ENCODE measurements around the gene SLC24A3. TPM values are rescaled to one million over a fixed set of nuclear protein-coding genes. Genes with fewer than 3 reads are reported as not detected.

SLC24A3 gene
- total RNA-seq, 1 donor from 2014 or later, result 13.5 TPM

DNA sequence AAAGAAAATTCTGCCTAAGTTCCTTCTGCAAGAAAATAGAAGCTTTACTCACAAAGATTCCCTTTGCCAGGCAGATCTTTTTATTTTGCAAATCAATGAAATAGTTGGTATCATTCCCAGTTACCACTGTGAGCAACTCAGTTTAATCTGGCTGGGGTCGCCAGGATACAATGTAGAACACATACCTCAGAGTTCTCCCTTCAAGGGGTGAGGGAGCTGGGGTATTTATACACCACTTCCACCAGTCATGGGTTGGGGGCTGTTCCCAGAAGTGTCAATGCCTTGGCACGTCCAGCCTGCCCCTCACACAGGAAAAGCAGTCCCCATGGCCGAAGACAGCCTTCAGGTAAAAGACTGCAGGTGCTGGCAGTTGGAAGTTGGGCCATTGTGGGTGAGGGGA is 86.2 kb downstream of the SLC24A3 start:
- FAIRE-seq, result no peak
- no peak for DNase-seq (ENCODE audit: low spot score in 2 of 2)

DNA sequence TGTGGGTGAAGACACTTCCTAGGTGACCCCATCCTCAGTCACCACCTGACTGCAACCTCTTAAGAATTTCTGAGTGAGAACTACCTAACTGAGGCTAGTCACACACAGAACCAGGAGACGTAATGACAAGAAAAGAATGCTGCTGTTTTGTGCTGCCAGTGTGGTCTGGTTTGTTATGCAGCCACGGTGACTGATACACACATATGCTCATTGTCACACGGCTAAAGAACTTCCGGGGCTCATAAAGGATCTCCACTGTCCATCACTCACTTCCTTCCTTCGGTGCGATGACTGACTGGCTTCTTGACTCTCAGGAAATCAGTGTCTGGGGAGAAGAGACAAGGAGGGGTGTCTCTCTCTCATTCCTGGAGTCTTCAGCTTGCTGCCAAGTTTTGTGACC is 88.0 kb downstream of the SLC24A3 start:
- DNase-seq (ENCODE audit: low spot score in 2 of 2) (no peak), FAIRE-seq (no peak)

DNA sequence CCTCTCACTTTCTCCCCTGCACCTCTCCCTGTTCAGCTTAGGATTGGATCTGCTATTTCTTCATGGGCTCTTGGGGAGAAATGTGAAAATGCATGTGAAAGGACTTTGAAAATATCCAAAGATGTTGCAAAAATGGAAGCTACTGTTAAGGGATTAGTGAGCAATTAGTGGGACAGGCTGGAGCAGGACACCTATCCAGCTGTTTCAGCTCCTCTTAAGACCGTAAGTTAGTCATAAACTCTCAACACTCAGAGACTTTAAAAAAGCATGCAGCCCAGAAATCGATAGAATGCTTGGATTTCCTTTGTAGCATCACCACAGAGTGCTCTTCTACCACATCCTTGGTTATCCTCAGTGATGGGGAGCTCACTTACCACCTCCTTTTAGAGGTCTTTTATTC is 88.7 kb downstream of the SLC24A3 start:
- no peak for DNase-seq (ENCODE audit: low spot score in 2 of 2)
- no peak for FAIRE-seq

DNA sequence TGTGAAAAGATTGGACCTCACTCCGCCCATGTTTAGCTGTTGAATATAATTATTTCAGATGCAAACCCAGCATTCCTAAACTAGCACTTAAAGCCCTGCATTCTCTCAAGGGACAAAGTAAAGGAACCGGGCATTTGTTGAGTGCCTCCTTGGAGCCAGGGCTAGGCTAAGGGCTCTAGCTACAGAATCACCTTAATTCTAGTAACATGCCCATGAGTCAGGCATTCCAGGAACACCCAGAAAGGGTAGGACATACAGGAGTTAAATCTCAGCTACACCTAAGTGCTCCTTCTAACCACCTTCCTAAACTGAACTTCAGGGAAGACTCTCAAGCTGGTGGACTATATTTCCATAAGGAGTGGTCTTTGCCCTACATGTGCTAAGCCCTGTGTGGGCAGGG is 89.4 kb downstream of the SLC24A3 start:
- no peak for FAIRE-seq

DNA sequence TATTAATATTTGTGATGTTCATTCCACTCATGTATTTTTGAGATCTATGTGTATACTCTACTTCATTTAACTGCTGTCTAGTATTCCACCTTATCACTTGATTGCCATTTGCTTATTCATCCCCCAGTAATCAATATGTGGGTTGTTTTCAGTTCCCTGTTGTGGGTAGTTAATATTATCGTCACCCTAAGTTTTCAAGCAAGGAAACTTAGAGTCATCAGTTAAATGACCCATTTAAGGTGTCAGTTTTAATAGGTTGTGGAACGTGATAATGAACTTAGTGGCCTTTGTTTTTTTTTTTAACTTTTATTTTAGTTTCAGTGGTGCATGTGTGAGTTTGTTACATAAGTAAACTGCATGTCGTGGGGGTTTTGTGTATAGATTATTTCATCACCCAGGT is 90.3 kb downstream of the SLC24A3 start:
- DNase-seq (ENCODE audit: low spot score in 2 of 2) (no peak), FAIRE-seq (no peak)

More for the DNA sequence above, 89.4 kb downstream of the SLC24A3 start:
- DNase-seq (ENCODE audit: low spot score in 2 of 2), result no peak

DNA sequence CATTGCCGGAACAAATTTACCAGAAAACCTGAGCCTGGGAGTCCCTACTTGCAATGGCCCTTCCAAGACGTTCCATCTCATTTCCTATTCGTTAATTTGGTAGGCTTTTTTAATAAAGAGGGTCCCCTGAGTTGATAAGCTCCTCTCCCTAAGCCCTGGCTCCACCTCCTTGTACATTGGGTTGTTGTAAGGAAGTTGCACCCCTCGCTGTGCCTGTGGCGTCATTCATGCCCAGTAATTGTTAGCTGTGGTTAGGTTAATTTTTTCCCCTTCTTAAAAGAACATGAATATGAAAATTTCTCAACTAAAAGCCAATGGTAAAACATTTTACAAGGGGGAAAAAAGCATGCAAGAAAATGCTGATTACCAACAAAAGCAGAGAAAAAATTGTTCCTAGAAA is 91.9 kb downstream of the SLC24A3 start:
- FAIRE-seq (no peak), DNase-seq (ENCODE audit: low spot score in 2 of 2) (no peak)

DNA sequence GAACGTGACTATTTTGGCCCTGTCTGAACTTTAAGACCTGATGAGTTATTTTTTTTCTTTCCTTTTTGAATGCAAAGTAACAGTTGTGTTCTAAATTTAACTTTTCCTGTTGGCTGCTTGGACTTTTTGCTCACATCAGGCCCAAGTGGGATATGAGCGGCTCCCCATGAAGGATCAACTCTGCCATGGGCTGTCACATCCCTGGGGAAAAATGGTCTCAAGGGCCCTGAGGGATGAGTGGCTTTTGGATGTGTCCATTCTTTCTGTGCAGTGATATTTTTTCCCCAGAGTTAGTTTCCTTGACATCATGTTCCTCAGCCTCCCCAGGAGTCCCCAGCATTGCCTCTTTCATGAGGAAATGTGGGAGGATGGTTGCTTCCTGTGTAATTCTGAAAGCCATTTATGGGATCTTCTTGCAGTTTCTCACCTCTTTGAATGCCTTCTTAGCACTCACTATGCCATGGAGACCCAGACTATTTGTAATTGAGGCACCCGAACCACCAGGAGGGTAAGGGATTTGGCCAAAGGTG is 92.5 kb downstream of the SLC24A3 start:
- DNase-seq (ENCODE audit: low spot score in 2 of 2) (no peak), FAIRE-seq (no peak)

DNA sequence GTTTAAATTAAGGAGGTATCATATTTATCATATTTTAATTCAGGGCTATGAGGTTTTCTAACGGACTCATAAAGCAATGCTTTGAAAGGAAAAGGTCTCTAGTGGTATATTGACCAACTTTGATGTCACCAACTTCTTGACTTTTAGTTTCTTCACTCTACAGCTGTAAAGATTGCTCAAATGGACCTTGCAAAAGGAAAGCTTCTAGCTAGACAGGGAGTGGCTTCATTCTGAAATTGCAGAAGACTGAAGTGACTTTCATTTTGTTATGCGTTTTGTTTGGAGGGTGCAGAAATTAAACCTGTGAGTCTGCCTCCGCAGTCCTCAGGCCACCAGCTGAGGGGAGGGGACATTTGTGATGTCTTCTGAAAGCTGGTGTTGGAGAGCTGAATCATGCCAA is 95.7 kb downstream of the SLC24A3 start:
- DNase-seq (ENCODE audit: low spot score in 2 of 2), result no peak
- FAIRE-seq, result no peak

DNA sequence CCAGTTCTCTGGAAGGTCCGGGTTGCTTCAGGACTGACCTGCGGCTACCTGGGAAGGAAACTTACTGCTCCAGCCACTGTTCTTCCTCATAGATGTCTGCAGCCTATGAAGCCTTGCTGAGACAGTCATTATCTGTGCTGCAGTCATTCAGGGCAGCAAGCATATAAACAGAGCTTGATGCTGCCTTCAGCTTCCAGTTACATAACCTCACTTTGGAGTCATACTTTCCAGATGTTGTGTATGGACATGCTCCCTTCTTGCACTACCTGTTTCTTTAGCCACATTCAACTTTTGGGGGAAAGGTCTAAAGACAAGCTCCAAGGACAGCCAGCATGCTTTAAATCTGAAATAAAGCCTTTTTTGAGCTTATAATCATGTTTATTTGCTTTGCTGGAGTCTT is 98.1 kb downstream of the SLC24A3 start:
- FAIRE-seq (no peak), DNase-seq (ENCODE audit: low spot score in 2 of 2) (no peak)

DNA sequence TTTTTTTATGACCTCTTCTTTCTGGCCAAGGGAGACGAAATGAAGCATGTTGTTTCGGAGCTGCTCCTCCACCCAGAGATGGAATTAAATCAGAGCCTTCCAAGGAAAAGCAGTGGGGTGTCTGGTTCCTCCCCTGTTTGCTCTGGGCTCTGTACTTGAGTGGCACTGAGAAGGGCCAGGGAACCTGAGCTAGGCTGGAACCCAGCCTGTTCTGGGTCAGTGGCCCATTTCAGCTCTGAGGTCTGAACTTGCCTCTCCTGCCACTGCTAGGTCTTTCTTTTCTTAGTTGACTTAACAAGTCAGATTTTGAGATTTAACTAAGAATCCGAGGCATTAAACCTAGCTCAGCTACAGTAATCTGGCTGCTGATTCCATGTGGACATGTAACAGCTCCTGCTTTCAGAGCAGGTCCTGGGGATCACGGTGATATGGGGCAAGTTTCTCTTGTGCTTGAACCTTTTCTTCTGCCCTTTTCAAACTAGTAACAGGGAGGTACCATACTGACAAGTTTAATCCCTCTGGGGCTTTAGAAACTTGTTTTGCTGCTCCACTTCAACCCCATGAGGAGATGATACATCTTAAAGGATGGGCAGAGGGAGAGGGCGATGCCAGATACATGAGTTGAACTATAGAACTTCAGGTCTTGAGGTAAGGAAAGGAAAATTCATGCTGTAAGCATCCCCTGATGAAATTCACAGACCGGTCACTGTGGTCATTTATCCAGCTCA is 101.1 kb downstream of the SLC24A3 start:
- DNase-seq (ENCODE audit: low spot score in 2 of 2) (no peak), FAIRE-seq (no peak)

DNA sequence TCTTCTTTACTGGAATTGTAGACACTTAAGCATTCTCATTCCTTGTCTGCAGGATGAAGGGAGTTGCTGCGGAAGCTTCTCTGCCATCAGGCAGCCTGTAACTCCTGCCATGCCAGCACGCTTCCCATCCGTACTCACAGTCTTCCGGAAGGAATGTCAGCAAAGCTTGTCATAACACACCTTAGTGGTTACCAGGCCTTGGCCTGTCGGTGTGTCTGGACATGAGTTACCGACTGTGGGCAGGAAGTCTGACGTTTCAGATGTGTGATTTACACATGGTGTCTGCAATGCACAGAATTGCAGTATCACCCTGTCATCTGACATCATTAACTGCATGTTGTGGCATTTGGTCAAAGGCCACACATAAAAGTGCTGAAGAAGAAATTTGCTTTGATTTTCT is 102.2 kb downstream of the SLC24A3 start:
- no peak for FAIRE-seq
- no peak for DNase-seq (ENCODE audit: low spot score in 2 of 2)

DNA sequence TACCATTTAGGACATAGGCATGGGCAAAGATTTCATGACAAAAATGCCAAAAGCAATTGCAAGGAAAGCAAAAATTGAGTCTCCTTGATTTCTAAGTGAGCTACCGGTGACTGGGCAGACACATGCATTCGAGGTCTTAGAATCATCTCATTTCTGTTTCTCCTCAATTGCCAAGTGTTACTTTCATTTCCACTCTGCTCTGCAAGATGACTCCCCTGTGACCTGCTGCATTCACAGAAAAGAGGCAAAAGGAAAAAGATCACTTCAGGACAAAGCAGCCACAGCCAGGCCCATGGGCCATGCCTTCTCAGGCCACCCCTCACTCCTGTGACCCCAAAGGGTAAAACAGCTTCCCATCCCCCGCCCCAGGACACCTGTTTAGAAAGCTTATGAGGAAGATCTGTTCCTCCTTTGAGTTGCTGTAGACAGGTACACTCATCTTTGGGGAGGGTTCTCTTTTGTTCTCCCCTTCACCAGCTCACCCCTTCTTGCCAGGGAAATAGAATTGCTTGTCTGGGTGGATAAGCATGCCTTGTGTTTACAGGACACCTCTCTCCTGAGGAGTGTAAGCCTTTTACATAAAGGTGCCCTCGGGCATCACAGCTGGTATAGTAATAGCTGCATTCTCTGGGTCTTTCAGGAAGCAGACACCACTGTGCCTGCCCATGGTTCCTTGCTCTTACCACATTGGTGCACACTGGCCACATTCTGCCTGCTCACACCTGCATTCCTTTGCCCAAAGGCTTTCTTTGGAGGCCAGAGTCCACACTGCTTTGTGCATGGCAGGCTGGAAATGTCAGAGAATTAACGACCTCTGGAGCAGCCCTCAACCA is 105.0 kb downstream of the SLC24A3 start:
- FAIRE-seq (no peak), DNase-seq (ENCODE audit: low spot score in 2 of 2) (no peak)

DNA sequence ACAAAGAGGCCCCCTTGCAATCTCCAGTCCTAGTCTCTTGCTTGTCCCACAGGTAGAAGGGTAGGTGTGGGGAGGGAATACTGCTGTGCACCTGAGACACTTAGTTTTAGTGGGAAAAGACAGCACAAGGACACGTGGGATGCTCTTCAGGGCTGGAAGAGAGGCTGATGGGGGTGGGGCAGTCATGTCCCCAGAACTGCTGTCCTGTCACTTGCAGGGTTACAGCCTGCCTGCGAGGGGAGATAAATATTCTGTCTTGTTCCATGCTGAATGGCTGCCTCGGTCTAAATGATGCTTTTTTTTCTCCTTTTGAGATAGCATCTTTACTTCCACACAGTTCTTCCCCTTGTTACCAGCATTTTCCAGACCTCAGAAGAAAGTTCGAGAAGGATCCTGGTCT is 106.2 kb downstream of the SLC24A3 start:
- DNase-seq (ENCODE audit: low spot score in 2 of 2), result no peak
- FAIRE-seq, result no peak

DNA sequence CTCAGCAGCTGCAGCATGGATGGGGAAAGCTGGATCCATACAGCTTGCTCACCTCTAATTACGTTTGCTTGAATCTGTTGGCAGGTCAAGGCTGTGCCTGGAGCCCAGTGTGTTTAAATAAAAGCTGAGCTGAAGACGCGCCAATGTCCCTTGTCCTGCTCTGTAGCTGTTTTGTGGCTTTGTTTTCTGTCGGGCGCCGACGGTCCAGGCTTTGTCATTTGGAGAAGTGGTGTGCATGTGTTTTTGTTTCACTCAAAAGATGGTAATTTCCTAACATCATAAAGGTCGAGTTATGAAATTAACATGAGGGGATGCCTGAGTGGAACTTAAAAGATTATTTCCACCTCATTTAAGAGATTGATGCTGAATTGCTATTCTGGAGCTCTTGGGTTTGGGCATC is 107.6 kb downstream of the SLC24A3 start:
- FAIRE-seq, result no peak
- no peak for DNase-seq (ENCODE audit: low spot score in 2 of 2)

DNA sequence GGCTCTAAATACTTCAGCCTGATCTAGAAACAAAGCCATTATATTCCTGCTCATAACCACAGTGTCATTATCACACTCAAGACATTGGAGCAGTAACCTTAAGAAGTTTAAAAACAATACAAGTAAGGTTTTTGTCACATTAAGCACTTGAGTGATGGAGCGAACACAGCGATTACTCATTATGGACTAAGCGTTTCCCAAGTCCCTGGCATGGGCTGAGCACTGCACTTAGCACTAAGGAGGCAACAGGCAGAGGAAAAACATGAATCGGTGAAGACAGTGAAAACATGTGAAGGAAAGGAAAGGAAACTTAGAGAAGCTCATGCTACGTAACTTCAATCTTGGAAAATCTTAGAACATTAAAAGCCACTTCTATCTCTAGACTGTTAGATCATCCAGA is 108.7 kb downstream of the SLC24A3 start:
- DNase-seq (ENCODE audit: low spot score in 2 of 2) (no peak), FAIRE-seq (no peak)

DNA sequence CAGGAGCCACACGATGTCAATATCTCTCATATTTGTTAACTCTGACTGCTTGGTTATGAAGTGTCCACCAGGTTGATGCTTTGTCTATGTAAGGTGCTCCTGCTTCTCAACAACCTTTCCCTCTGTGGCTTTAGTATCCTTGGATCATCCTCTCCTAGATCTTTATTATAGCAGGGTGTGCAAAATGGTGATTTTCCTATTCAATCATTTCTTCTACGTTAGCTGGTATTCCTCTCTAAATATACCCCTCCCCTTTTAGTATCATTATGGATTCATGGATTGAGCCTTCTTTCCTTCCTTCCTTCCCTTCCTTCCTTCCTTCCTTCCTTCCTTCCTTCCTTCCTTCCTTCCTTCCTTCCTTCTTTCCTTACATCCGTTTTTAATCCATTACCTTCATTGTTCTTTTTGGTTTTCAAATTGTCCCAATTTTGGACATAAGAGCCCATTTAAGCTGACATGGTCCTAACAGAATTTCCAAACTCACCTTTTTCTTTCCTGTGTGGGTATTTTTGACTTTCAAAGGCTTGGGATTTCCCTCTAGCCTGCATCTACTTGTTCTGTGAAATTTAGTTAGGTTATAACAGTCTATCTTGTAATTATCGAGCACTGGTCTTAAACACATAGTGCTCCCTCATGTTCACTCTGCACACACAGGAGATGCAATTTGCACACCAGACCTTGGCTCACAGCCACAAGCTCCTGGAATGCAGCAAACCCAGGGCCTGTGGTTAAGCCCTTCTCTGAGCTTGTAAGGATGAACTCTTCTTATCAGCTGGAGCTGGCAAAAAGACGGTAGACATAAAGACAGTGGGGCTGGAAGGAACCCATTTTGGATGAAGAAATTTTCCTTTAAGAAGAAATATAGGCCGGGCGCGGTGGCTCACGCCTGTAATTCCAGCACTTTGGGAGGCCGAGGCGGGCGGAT is 109.9 kb downstream of the SLC24A3 start:
- FAIRE-seq, result no peak
- no peak for DNase-seq (ENCODE audit: low spot score in 2 of 2)

DNA sequence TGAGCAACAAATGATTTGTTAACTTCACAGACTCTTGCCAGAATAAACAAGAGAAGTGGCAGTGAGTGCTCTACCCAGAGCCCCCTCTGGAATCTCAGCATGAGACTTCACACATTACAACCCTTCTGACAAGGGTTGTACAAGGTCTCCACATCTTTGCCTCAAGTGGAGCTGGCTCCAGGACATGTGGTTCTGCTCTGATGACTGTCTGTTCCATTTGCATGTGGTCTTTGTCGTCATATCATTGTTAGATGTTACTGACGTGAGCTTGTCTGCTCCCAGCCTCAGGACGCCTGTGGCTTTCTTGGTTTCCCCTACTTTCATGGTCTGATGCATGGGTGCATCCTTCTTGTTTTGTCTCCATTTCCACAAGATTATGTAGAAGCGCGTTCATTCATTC is 115.0 kb downstream of the SLC24A3 start:
- no peak for FAIRE-seq
- DNase-seq (ENCODE audit: low spot score in 2 of 2), result no peak

DNA sequence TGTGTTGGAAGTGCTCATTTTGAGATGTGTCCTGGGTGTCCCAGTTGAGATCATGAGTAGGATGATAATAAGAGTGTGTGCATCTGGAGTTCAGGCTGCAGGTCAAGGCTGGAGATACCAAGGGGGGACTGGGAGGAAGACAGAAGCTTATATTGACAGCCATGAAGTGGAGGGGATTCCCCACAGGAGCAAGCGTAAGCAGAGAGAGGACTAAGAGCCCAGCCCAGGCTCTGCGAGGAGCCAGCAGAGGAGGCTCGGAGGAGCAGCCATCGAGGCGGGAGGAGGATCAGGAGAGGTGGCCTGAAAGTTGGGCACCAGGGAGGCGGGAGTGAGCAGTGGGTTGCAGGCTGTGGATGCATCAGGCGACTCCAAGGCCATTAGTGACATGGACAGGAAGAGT is 116.2 kb downstream of the SLC24A3 start:
- FAIRE-seq, result no peak
- DNase-seq (ENCODE audit: low spot score in 2 of 2), result no peak

DNA sequence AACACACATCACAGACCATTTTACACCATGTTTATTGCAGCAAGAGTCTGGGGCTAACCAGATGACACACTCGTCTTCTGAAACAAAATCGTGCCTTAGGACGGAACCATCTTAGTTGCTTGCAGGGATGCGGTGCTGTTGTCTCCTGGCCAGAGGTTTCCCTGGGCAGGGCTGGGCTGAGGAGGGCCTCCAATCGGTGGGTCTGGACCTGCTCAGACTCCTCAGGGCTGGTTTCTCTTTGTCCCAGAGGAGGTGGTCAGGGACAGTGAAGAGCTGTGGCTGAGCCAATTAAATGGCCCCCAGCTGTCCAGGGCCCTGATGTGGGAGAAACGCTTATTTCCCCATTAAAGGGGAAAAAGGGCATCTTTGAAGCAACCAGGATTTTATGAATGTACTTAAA is 117.6 kb downstream of the SLC24A3 start:
- DNase-seq (ENCODE audit: low spot score in 2 of 2) (no peak), FAIRE-seq (no peak)

DNA sequence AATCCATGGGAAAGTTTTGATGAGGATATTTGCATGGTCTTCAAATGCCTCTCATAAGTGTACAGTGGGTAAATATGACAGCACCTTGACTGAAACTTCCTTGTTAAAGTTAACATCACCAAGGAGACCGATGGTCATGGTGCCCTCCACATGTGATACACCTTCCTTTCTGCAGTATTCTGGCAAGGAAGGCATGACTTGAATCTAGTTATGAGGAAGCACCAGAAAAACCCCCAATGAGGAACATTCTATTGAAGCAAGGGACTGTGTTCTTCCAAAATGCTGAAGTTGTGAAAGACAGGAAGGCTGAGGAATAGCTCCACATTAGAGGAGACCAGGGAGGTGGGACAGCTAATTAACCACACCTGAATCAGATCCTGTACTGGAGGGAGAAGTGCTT is 118.3 kb downstream of the SLC24A3 start:
- FAIRE-seq, result no peak

DNA sequence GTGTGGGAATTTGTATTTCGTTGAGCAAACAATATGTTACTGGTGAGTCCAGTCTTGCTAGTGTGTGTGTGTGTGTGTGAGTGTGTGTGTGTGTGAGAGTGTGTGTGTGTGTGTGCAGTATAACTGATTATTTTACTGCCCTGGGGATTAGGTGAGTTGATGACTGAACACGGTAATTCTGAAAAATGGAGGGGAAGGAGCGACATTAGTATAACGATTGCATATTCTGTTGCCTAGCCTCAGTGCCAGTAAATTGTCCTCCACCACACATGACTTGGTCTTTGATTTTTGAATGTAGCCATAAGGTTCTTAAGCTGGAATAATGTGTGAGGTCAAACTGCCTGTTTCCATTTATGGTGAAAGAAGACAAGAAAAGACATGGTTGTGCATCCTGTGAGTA is 121.1 kb downstream of the SLC24A3 start:
- DNase-seq (ENCODE audit: low spot score in 2 of 2), result no peak
- no peak for FAIRE-seq

More for the DNA sequence above, 118.3 kb downstream of the SLC24A3 start:
- DNase-seq (ENCODE audit: low spot score in 2 of 2), result no peak

All from frontal cortex (tissue), 4 donors.